GM18499 (cell line): ENCODE results near the gene CAMKMT.

ENCODE experiments used
- ATAC-seq: cut with Tn5 transposase; IDR thresholded peaks from one replicate; pipeline ENCODE4 v1.9.1; 2021; ENCODE audit warnings: moderate number of reproducible peaks; ENCODE audit not compliant: insufficient read depth, unreplicated experiment

CAMKMT gene

GRCh38 chr2:44628297-44628696, 266.6 kb downstream of the CAMKMT start:
- no peak for ATAC-seq

DNA sequence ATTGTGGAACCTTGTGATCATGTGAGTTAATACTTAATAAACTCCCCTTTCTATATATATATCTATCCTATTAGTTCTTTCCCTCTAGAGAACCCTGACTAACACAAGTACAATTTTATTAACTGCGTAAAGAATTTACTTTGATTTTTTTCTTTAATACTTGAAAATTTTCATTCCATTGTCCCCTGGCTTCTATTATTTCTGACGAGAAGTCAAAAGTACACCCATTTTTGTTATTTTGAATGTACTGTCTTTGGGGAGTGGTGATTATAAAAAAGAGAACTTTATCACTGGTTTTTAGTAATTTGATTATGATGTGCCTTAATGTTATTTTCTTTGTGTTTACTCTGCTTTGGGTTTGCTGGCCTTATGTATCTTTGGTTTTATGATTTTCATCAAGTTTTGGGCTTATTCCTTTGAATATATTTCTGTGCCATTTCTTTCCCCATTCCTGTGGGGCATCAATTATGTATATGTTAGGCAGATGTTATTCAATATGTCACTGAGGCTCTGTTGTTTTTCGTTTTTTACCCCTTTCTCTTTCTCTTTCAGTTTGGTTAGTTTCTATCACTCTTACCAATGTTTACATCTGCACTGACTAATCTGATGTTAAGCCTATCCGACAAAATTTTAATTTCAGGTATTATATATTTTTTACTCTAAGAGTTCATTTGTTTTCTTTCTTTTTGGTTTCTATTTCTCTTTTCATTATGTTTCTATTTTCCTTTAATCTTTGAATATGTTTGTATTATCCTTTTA, 271.4 kb downstream of the CAMKMT start:
- no peak for ATAC-seq

- ATAC-seq = no peak
Observed at GRCh38 chr2:44635725-44636124, 274.0 kb downstream of the CAMKMT start.

GRCh38 chr2:44638649-44639048, 276.9 kb downstream of the CAMKMT start:
- no peak for ATAC-seq

DNA sequence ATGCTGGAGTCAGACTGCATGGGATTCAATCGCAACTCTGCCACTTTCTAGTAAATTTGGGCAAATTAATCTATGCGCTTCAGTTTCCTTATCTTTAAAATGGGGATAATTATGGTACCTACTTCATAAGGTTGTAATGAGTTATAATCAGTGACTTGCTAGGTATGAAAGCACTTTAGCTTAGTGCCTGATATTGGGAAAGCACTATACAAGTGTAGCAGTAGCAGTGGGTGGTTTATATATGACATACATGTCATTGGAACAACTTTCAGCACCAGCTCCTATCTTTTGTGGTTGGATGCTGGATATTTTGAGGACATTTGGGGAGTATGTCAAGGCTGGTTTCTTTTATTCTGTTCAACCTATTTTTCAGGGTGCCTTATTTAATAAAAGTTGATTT, 277.7 kb downstream of the CAMKMT start:
- no peak for ATAC-seq

DNA sequence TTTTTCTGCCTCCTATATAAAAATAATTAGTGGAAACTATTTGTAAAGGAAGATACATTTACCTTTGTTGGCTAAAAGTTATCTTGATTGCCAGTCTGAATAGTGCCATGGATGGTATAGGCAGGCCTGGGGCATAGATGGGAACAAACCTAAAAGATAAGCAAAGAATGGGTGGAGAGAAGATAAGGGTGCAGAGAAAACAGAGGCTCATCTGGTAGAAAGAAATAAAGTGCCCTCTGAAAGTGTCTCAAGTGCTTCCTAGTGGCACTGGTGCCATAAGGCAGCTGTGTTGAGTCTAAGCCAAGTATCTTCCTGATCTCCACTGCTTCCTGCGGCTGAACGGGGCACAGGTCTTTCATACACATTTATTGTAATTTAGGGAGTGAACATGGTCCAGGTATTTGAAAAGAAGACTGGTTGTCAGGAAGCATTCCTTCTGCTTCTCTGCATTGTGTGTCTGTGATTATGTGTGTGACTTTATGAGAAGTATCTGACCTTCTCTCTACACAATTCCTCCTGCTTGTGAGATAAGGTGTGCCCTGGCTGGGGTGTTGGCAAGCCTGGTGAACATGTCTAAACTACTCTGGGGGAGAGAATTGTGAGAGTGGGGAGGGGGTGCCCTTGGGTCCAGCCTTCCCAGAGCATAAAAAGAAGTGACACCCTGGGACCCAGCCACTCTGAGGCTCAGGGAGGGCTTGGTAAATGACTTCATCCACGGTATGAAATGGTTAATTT, 280.5 kb downstream of the CAMKMT start:
- ATAC-seq = no peak

- ATAC-seq = no peak
Observed at GRCh38 chr2:44645937-44646336, 284.2 kb downstream of the CAMKMT start.

DNA sequence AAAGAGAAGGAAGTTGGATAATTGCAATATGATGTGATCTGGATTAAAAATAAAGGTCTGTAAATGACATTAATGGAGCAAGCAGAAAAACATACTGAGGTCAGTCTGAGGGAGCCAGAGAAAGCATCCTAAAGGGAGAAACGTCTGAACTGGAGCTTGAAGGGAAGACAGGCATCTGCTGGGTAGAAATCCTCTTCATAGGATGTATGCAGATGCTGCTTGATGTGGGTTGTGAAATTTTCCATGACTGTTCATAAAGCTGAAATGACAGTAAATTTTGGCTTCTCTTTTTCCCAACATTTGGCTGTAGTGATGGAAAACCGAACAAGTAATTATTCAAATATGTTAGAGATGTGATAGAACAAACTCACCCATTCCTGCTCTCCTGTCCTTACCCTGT, 287.6 kb downstream of the CAMKMT start:
- ATAC-seq = no peak

- ATAC-seq = no peak
Observed at GRCh38 chr2:44650796-44651195, 289.0 kb downstream of the CAMKMT start.

GRCh38 chr2:44651974-44652373, 290.2 kb downstream of the CAMKMT start:
- ATAC-seq = no peak

- ATAC-seq = no peak
Observed at GRCh38 chr2:44652701-44653100, 291.0 kb downstream of the CAMKMT start.

DNA sequence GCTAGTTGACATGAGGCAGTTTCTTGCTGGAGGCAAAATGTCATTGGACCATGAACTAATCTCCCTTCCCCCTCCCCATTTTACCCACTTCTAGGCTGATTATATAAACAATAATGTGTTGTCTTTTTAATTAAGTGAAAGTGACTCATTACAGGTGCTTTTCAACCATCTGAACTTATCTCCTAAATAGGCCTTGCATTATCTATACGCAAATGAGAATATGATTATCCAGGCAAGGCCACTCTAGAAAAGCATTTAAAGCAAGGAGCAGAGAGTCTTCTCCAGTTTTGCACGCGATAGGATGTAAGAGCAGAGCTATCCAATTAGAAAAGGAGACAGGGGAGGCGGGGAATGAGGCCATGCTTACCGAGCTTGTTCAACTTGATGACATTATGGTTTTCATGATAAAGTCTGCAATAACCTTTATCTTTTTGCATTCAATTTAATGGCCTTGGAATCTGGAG, 293.7 kb downstream of the CAMKMT start:
- ATAC-seq = no peak

GRCh38 chr2:44656460-44656859, 294.7 kb downstream of the CAMKMT start:
- ATAC-seq = no peak

DNA sequence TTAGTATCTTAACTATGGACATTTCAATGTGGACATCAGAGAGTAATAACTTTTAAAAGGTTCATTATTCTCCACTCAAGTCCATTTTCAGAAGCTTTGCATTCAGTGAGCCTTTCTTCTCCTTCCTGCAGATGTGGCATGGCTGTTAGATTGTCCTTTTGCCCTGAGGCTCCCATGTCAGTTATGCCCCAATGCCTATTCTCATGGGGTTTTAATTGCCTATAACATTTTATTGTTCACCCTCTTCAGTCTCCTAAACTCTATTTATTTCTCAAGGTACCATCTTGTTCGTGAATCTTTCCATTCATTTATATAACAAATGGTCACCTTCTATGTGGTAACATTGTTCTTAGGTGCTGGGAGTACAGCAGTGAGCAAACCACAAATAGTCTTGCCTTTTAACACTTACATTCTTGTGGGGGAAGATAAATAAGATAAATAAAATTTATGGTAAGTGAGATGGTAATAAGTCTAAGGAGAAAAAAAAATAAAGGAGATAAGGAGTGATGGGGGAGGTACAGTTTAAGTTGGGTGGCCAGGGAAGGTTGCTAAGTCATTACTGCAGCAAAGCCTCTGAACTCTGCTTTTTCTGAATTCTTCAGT, 301.8 kb downstream of the CAMKMT start:
- no peak for ATAC-seq

- no peak for ATAC-seq
Observed at GRCh38 chr2:44668336-44668735, 306.6 kb downstream of the CAMKMT start.

DNA sequence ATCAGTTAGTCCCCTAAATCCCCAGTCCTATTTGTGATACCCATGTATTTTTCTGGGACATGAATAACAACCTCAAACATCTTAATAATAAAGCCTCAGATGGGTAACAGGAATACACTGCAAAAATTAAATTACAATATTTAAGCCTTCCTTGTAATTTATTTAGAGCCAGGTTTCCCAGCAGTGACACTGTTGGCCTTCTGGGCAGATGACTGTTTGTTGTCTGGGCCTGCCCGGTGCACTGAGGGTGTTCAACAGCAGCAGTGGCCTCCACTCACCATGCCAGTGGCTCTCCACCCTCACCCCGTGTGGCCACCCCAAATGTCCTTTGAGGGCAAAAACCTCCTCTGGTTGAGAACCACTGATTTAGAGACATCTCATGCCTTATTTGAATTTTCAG, 309.5 kb downstream of the CAMKMT start:
- no peak for ATAC-seq

- no peak for ATAC-seq
Observed at GRCh38 chr2:44671916-44672315, 310.2 kb downstream of the CAMKMT start.

DNA sequence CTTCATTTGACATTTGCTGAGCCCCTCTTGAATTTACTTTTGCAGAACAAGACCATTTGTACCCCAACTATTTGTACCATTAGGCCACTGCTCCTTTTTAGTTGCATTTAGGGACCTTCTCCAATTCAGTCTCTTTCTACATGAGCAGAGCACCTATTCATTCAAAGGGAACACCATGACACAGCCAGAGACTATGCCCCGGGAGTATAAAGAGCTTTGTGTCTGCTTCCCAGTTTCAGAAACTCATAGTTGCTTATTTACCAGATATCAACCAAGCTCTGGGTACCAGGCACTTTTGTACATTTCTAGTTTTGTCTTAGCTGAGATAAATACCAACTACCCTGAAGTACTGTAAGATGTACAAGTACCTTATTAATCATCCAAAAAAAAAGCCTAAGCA, 310.7 kb downstream of the CAMKMT start:
- no peak for ATAC-seq

DNA sequence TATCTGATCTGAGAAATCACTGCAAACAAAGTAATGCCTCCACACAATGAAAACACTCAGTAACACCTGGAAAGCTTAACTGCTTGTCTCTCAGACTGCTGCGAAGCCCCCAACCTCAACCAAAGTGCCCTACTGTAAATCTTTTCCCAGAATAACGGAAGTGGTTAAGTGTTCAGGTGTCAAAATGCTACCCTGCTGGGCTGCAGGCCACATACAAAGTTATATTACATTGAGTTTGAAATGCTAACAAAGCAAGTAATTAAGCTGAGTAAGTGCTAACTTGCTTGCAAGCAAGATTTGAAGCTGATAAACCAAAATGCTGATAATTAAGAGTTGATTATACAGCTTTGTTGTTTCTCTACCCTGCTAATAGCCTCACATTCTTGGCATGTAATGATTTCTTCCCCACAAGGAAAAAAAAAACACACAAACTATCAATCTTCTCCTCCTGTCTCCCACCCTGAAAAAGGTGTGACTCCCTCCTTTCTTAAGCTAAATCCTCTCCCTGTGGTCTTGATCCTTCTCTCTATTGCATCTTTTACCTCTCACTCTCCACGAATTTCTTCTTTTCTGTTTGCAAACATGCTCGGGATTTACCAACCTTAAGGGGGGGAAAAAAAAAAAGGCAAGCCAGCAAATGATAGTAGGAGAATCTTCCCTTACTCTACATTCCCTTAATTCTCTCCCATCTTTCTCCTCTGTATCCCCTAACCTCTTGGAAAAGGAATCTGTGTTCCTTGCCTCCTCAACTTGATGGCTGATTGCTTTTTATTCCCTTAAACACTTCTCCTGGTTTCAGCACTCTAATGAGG, 312.9 kb downstream of the CAMKMT start:
- no peak for ATAC-seq

DNA sequence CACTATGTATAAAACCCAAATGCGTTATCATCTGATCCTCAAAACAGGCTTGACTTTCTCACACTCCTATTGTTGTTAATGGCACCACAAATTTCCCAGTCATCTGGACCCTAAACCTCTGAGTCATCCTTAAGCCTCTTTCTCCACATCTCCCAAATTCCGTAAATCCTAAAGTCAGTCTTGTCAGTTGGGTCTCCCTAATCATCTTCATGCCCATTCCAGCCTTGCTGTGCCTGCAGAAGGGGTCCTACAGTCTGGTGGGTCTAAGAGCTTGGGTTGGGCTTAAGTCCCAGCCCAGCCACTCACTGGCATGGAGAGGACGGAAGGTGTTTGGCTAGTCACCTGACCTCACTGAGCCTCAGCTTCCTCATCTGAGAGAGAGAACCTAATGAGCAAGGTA, 314.6 kb downstream of the CAMKMT start:
- ATAC-seq = no peak

DNA sequence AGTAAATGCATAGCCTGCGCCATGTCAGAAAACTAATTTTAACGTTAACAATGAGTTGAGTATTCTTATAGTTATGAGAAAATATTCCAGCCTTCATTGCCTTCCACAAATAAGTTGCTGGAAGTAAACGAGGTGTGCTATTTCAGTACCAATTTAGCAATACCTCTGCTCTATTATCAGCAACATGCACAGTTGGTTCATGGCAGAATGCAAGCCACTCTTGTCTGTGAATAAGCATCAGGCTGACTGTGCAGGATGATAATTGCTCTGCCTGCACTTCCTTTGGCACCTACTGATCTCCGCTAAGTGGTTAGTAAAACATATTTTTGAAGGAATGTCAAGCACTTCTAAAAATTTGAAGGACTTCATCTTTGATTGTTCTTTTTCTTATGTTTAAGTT, 317.8 kb downstream of the CAMKMT start:
- ATAC-seq = no peak
